ENCODE data around the gene KCNJ13.

DNA sequence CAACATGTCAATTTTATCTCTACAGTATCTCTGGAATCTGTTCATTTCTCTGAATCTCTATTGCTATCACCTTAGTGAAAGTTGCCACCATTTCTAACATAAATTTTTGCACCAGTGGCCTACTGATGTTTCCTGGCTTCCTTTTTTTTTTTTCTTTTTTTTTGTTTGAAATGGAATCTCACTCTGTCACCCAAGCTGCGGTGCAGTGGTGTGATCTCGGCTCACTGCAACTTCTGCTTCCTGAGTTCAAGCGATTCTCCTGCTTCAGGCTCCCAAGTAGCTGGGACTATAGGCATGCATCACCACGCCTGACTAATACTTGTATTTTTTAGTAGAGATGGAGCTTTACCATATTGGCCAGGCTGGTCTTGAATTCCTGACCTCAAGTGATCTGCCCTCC is 35.1 kb downstream of the KCNJ13 start:
- TF ChIP-seq, protein P1, sequence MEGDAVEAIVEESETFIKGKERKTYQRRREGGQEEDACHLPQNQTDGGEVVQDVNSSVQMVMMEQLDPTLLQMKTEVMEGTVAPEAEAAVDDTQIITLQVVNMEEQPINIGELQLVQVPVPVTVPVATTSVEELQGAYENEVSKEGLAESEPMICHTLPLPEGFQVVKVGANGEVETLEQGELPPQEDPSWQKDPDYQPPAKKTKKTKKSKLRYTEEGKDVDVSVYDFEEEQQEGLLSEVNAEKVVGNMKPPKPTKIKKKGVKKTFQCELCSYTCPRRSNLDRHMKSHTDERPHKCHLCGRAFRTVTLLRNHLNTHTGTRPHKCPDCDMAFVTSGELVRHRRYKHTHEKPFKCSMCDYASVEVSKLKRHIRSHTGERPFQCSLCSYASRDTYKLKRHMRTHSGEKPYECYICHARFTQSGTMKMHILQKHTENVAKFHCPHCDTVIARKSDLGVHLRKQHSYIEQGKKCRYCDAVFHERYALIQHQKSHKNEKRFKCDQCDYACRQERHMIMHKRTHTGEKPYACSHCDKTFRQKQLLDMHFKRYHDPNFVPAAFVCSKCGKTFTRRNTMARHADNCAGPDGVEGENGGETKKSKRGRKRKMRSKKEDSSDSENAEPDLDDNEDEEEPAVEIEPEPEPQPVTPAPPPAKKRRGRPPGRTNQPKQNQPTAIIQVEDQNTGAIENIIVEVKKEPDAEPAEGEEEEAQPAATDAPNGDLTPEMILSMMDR (IDR thresholded peaks at IDR 0.05; ENCODE audit: low read depth, low read length, missing input control) = no peak
- no peak for TF ChIP-seq GABPA (IDR thresholded peaks at IDR 0.05 in 1 of 2, conservative IDR thresholded peaks at IDR 0.05 in 1 of 2)
- TF ChIP-seq, protein P2, sequence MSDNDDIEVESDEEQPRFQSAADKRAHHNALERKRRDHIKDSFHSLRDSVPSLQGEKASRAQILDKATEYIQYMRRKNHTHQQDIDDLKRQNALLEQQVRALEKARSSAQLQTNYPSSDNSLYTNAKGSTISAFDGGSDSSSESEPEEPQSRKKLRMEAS (IDR thresholded peaks at IDR 0.05) = no peak
- TF ChIP-seq SP1 (IDR thresholded peaks at IDR 0.05) = no peak
- TF ChIP-seq, protein P3, sequence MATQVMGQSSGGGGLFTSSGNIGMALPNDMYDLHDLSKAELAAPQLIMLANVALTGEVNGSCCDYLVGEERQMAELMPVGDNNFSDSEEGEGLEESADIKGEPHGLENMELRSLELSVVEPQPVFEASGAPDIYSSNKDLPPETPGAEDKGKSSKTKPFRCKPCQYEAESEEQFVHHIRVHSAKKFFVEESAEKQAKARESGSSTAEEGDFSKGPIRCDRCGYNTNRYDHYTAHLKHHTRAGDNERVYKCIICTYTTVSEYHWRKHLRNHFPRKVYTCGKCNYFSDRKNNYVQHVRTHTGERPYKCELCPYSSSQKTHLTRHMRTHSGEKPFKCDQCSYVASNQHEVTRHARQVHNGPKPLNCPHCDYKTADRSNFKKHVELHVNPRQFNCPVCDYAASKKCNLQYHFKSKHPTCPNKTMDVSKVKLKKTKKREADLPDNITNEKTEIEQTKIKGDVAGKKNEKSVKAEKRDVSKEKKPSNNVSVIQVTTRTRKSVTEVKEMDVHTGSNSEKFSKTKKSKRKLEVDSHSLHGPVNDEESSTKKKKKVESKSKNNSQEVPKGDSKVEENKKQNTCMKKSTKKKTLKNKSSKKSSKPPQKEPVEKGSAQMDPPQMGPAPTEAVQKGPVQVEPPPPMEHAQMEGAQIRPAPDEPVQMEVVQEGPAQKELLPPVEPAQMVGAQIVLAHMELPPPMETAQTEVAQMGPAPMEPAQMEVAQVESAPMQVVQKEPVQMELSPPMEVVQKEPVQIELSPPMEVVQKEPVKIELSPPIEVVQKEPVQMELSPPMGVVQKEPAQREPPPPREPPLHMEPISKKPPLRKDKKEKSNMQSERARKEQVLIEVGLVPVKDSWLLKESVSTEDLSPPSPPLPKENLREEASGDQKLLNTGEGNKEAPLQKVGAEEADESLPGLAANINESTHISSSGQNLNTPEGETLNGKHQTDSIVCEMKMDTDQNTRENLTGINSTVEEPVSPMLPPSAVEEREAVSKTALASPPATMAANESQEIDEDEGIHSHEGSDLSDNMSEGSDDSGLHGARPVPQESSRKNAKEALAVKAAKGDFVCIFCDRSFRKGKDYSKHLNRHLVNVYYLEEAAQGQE (IDR thresholded peaks at IDR 0.05) = no peak
- no peak for TF ChIP-seq RAD21 (IDR thresholded peaks at IDR 0.05)
